Stimulated activated CD4-positive, alpha-beta T cell treated with anti-CD3 and anti-CD28 coated beads, Interleukin-1b, Interleukin-23, amount 100 ng/mL, for 4 hours (primary cell): ENCODE results near the gene JARID2.

Source experiments
- DNase-seq, 2 donors: peaks; one replicate each; pipeline ENCODE4 v3.0.0-alpha.2; 2020; ENCODE audit warnings: low read depth in 2 of 2

JARID2 gene

GRCh38 chr6:15518878-15519277 lies 273.0 kb downstream of the JARID2 start:
- DNase-seq, result no peak

- DNase-seq, result no peak
Measured at GRCh38 chr6:15519681-15520080, 273.8 kb downstream of the JARID2 start.

DNA sequence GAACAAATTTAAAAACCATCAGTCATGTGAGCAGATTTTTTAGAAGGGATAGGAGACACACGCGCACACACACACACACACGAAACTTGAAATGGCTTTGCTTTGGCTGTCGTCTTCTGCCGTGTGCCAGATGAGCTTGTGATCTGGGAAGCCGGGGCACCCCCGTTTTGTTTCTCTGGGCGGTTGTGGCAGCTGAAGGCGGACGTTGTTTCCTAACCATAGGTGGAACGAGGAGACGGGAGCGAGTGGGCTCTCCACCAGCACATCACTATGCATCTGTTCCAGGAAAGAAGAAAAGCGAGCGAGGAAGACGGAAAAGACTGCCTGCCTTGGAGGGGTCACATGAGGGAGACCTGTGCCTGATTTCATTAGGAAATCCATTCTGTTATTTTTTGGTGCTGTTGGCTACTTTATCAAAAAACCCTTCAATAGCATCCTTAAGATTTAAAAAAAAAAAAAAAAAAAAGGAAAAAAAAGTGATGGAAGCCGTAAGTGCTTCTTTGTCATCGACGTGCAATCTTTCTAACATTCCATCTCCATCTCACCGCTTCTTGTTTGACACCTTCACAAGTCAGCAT lies 274.8 kb downstream of the JARID2 start:
- no peak for DNase-seq

DNA sequence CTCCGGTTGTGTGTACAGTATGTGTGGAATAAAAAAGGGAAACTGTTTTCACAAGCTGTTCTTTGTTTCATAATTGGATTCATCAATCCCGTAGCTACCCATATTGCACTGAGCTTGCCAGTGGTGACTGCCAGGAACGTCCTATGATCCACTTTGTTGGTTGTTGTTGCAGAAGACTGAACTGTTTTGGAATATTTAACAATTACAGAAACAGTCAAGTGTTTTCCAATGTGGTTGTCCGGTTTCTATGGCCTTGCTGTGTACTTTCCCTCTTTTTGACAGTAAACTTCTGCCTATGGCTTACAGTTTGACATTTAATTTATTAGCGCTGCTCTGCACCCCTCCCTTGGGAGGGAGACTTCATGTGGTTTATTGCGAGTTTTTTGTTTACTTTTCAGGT lies 275.7 kb downstream of the JARID2 start:
- no peak for DNase-seq

GRCh38 chr6:15522026-15522425 lies 276.2 kb downstream of the JARID2 start:
- no peak for DNase-seq

DNA sequence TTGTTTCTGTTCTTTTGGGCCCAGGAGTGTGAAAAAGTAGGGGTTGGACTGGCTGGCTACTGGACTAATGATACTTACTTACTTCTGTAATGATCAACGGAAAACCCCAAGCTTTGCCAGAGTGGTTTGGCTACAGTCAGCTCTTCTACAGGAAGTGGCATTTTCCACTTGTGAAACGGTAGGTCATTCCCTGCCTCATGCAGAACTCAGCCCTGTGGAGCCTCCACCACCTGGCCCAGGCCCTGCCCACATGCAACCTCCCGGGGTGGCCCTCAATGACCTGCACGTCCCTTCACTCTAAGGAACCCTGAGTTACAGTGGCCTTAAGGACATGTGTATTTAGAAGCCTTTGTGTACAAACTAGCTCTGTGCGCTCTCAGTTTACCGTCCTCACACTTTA lies 276.6 kb downstream of the JARID2 start:
- DNase-seq, result no peak

- no peak for DNase-seq
Measured at GRCh38 chr6:15522856-15523529, 277.1 kb downstream of the JARID2 start.

- no peak for DNase-seq
Measured at GRCh38 chr6:15523679-15524630, 278.1 kb downstream of the JARID2 start.

- DNase-seq, result no peak
Measured at GRCh38 chr6:15524861-15525401, 279.1 kb downstream of the JARID2 start.

- no peak for DNase-seq
Measured at GRCh38 chr6:15526212-15526701, 280.4 kb downstream of the JARID2 start.

GRCh38 chr6:15527838-15528617 lies 282.2 kb downstream of the JARID2 start:
- DNase-seq, result no peak

DNA sequence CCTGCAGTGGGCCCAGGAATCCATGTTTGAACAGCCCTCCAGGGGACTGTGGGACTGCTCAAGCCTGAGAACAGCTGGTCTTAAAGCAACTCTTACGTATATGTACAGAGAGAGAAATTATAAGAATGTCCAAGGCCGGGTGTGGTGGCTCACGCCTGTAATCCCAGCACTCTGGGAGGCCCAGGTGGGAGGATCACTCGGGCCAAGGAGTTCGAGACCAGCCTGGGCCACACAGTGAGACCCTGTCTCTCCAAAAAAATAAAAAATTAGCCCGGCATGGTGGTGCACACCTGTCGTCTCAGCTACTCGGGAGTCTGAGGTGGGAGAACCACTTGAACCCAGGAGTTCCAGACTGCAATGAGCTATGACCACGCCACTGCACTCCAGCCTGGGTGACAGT lies 283.0 kb downstream of the JARID2 start:
- DNase-seq, result no peak

DNA sequence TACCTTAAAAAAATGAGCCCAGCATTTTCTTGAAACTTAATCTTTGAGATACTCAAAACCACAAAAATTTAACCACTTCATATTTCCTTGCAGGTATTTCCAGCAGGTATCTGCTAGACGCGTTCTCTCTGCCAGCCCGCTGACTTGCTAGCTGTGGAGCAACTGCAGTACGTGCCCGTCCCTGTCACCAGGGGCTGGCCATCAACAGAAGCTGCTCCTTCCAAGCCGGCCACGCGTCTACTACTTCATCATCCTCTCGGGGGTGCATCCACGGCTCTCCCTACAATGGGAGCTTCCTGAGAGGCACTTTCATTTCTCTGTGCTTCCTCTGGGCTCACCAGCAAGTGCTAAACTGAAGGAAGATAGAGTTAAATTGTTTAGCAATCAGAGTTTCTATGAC lies 284.5 kb downstream of the JARID2 start:
- DNase-seq, result no peak

- no peak for DNase-seq
Measured at GRCh38 chr6:15531973-15532372, 286.1 kb downstream of the JARID2 start.

DNA sequence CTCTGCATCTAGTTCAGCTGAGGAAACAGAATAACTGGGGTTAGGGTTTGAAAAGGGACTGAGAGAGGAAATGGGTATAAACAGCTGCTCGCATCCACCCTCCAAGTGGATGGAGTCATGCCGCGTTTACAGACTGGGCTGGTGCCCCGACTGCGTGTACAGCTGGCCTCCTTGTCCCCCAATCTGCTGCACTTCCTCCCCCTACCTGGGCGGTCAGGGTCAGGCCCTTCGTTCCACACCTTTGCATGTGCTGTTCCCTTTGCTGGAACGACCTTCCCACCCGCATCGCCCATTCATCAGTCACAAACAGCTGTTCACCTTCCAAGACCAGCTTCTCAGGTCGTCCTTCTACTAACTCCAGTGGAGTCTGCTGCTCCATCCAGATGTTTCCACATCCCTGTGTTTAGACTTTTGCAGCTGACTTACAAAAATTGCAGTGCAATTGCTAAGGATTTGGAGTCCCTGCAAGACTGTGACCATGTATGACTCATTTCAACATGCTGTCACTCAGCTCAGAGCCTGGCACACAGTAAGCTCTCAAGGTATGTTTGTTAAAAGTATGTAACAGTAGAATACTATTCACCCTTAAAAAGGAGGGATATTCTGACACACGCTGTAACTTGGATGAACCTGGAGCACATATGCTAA lies 287.6 kb downstream of the JARID2 start:
- DNase-seq, result no peak

DNA sequence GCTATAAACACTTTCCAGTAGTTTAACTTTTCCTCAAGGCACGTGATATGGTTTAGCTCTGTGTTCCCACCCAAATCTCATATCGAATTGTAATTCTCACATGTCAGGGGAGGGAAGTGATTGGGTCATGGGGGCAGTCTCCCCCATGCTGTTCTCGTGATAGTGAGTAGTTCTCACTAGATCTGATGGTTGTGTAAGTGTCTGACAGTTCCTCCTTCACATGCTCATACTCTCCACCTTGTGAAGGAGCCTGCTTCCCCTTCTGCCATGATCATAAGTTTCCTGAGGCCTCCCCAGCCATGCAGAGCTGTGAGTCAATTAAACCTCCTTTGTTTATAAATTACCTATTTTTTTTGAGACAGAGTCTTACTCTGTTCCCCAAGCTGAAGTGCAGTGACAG lies 289.1 kb downstream of the JARID2 start:
- no peak for DNase-seq

DNA sequence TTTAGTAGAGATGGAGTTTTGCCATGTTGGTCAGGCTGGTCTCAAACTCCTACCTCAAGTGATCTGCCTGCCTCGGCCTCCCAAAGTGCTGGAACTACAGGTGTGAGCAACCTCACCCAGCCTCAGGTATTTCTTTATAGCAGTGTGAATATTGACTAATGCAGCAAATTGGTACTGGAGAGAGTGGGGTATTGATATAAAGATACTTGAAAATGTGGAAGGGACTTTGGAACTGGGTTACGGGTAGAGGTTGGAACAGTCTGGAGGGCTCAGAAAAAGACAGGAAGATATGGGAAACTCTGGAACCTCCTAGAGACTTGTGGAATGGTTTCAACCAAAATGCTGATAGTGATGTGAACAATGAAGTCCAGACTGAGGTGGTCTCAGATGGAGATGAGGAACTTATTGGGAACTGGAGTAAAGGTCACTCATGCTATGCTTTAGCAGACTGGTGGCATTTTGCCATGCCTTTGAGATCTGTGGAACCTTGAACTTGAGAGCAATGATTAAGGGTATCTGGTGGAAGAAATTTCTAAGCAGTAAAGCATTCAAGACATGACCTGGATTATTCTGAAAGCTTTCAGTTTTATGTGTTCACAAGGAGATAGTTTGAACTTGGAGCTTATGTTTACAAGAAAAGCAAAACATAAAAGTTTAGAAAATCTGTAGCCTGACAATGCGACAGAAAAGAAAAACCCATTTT lies 289.8 kb downstream of the JARID2 start:
- DNase-seq, result no peak

DNA sequence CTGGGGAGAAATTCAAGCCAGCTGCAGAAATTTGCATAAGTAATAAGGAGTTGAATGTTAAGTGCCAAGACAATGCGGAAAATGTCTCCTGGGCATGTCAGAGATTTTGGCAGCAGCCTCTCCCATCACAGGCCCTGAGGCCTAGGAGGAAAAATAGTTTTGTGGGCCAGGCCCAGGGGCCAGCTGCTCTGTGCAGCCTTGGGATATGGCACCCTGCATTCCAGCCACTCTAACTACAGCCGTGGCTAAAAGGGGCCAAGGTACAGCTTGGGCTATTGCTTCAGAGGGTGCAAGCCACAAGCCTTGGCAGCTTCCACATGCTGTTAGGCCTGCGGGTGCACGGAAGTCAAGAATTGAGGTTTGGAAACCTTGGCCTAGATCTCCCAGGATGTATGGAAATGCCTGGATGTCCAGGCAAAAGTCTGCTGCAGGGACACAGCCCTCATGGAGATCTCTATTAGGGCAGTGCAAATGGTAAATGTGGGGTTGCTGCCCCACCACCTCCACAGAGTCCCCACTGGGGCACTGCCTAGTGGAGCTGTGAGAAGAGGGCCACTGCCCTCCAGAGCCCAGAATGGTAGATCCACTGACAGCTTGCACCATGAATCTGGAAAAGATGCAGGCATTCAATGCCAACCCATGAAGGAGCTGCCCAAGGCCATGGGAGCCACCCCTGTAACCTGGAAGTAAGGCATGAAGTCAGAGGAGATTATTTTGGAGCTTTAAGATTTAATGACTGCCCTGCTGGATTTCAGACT lies 290.5 kb downstream of the JARID2 start:
- no peak for DNase-seq

- no peak for DNase-seq
Measured at GRCh38 chr6:15538106-15538505, 292.2 kb downstream of the JARID2 start.
